Jurkat, Clone E6-1 (cell line): ENCODE data around the gene CUX1.
"Not testable (repeated sequence)": the region's sequence is repeated elsewhere in the genome, so short reads cannot be mapped to it uniquely, and the experiment has no call there.

Experiments used
- DNase-seq: peaks from one replicate; pipeline ENCODE4 v3.0.0-alpha.2; 2011; ENCODE audit warnings: low read depth, low spot score
- H3K4me3 ChIP-seq: 2 replicates; pipeline ENCODE4 v1.5.1; 2011; ENCODE audit warnings: mild to moderate bottlenecking, low read length, control low read depth, moderate library complexity

CUX1 gene

GRCh38 chr7:101922631-101923601, 105.5 kb downstream of the CUX1 start:
- no peak overlapping the region for H3K4me3 ChIP-seq
- no peak for DNase-seq

GRCh38 chr7:101923602-101923985, 106.2 kb downstream of the CUX1 start:
- no peak overlapping the region for H3K4me3 ChIP-seq
- no peak for DNase-seq

- H3K4me3 ChIP-seq = no peak overlapping the region
- no peak for DNase-seq
Measured at GRCh38 chr7:101924171-101924570, 106.7 kb downstream of the CUX1 start.

GRCh38 chr7:101926265-101926664, 108.8 kb downstream of the CUX1 start:
- no peak for DNase-seq

GRCh38 chr7:101927389-101927788, 110.0 kb downstream of the CUX1 start:
- no peak for DNase-seq
- no peak overlapping the region for H3K4me3 ChIP-seq

More at GRCh38 chr7:101926265-101926664, 108.8 kb downstream of the CUX1 start:
- no peak overlapping the region for H3K4me3 ChIP-seq

GRCh38 chr7:101927802-101928201, 110.4 kb downstream of the CUX1 start:
- no peak for DNase-seq
- no peak overlapping the region for H3K4me3 ChIP-seq

- no peak for DNase-seq
- H3K4me3 ChIP-seq = no peak overlapping the region
Measured at GRCh38 chr7:101929256-101929655, 111.8 kb downstream of the CUX1 start.

GRCh38 chr7:101929911-101930310, 112.5 kb downstream of the CUX1 start:
- not testable (repeated sequence) for DNase-seq, H3K4me3 ChIP-seq

GRCh38 chr7:101932083-101932482, 114.7 kb downstream of the CUX1 start:
- DNase-seq = no peak
- no peak overlapping the region for H3K4me3 ChIP-seq

GRCh38 chr7:101933028-101933427, 115.6 kb downstream of the CUX1 start:
- H3K4me3 ChIP-seq = no peak overlapping the region
- DNase-seq = no peak

- no peak overlapping the region for H3K4me3 ChIP-seq
- DNase-seq = no peak
Measured at GRCh38 chr7:101933688-101934121, 116.3 kb downstream of the CUX1 start.

- no peak overlapping the region for H3K4me3 ChIP-seq
- DNase-seq = no peak
Measured at GRCh38 chr7:101934618-101935017, 117.2 kb downstream of the CUX1 start.

GRCh38 chr7:101935521-101936141, 118.2 kb downstream of the CUX1 start:
- DNase-seq = no peak
- H3K4me3 ChIP-seq = no peak overlapping the region

- no peak overlapping the region for H3K4me3 ChIP-seq
- no peak for DNase-seq
Measured at GRCh38 chr7:101936223-101936610, 118.8 kb downstream of the CUX1 start.

GRCh38 chr7:101936611-101937231, 119.3 kb downstream of the CUX1 start:
- H3K4me3 ChIP-seq = no peak overlapping the region
- no peak for DNase-seq

GRCh38 chr7:101937717-101938514, 120.5 kb downstream of the CUX1 start:
- no peak overlapping the region for H3K4me3 ChIP-seq
- no peak for DNase-seq

GRCh38 chr7:101939136-101939695, 121.8 kb downstream of the CUX1 start:
- no peak for DNase-seq
- no peak overlapping the region for H3K4me3 ChIP-seq

GRCh38 chr7:101940151-101940550, 122.7 kb downstream of the CUX1 start:
- no peak for DNase-seq
- H3K4me3 ChIP-seq = no peak overlapping the region

- H3K4me3 ChIP-seq = no peak overlapping the region
- DNase-seq = no peak
Measured at GRCh38 chr7:101940830-101941229, 123.4 kb downstream of the CUX1 start.
